Tibial nerve (tissue), 4 donors: ENCODE data around the gene SH3BP2. TPM values are rescaled to one million over a fixed set of nuclear protein-coding genes. Genes with fewer than 3 reads are reported as not detected.

Source experiments
- DNase-seq, 2 donors: peaks; one replicate each; pipeline ENCODE4 v3.0.0-alpha.2; 2019; ENCODE audit warnings: low spot score in 2 of 2
- H3K27ac ChIP-seq, 4 donors: fragments of 200-600 bp; sonication (generic) in 3 of 4; one replicate each; pipeline ENCODE4 v1.5.1; 2017 to 2019; ENCODE audit warnings: mild to moderate bottlenecking in 1 of 4
- H3K27me3 ChIP-seq, 2 donors: fragments of 200-600 bp; sonication (generic) in 1 of 2; one replicate each; pipeline versions ENCODE4 v1.5.1 to v1.6.0; 2017 to 2019
- H3K36me3 ChIP-seq, 3 donors: fragments of 200-600 bp; sonication (generic); one replicate each; pipeline ENCODE4 v1.5.1; 2018 to 2019
- H3K4me1 ChIP-seq, 4 donors: fragments of 200-600 bp; sonication (generic) in 3 of 4; one replicate each; pipeline ENCODE4 v1.5.1; 2017 to 2019
- H3K4me3 ChIP-seq, 4 donors: fragments of 200-600 bp; sonication (generic) in 3 of 4; one replicate each; pipeline ENCODE4 v1.5.1; 2017 to 2019; ENCODE audit warnings: mild to moderate bottlenecking in 1 of 4, moderate library complexity in 1 of 4
- H3K9me3 ChIP-seq, 4 donors: fragments of 200-600 bp; sonication (generic) in 3 of 4; one replicate each; pipeline ENCODE4 v1.5.1; 2017 to 2019
- EP300 ChIP-seq, 2 donors: sonication (generic); formaldehyde crosslinking; IDR thresholded peaks; one replicate each; pipeline ENCODE4 v1.6.1; 2017; ENCODE audit warnings: antibody characterized with exemption in 2 of 2, mild to moderate bottlenecking in 1 of 2
- POLR2A ChIP-seq, 2 donors: fragments of 450-650 bp; IDR thresholded peaks; one replicate each; pipeline ENCODE4 v1.6.1; 2017; ENCODE audit warnings: antibody characterized with exemption in 2 of 2, mild to moderate bottlenecking in 2 of 2, moderate library complexity in 2 of 2
- WGBS, 2 donors: methylation state at CpG; one replicate each; pipeline ENCODE4 v1.1.5; 2018; 5-methylcytosine and 5-hydroxymethylcytosine counted together
- total RNA-seq, 4 donors: library from RNA; depleted of rRNA; stranded (reverse); fragments of >200 nt; gene quantifications; one replicate each; pipeline ENCODE4 v1.1.0, GENCODE V29; 2016
- TF ChIP-seq, protein P1 (sequence below), 5 experiments: fragments of 200-600 bp in 3 of 5; fragments of 450-650 bp in 2 of 5; sonication (generic) in 3 of 5; IDR thresholded peaks; one replicate each; pipeline ENCODE4 v1.5.1; 2016 to 2019; ENCODE audit warnings: antibody characterized with exemption in 5 of 5, mild to moderate bottlenecking in 3 of 5, moderate library complexity in 2 of 5

The SH3BP2 gene
- total RNA-seq, 4 donors from 2014 or later: 70.5 to 161 (median 77.8) TPM

DNA sequence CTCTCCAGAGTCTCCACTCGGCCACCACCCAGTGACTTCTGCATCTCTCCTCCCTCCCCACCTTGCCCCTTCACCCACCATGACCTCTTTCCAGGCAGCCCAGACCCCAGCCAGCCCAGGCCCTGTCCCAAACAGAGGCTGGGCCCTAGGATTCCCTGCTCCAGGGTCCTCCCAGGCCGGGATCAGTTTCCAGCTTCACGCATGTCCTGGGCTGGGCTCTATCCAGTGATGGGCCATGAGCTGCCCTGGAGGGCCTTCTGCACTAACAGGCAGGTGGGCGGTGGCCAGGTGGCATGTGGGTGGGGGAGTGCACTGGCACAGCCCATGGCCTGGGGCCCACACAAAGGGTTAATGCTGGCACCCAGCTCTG lies 30.4 kb downstream of the SH3BP2 start:
- no peak overlapping the region for H3K27ac ChIP-seq
- peaks cover 0 to 43% (median 6%) of the 10 kb centered on the region in 4 donors for H3K4me1 ChIP-seq
- 87 to 89% methylated on average over 3 to 4 of the region's 4 CpGs for WGBS, 2 donors
- no peaks in the 10 kb centered on the region for H3K9me3 ChIP-seq
- peaks cover 0 to 81% (median 9%) of the 10 kb centered on the region in 3 donors for H3K36me3 ChIP-seq
- no peaks in the 10 kb centered on the region for H3K27me3 ChIP-seq
- H3K4me3 ChIP-seq: no peak overlapping the region
- no peak for DNase-seq
- TF ChIP-seq EP300 (IDR thresholded peaks at IDR 0.05) (no peak), POLR2A (IDR thresholded peaks at IDR 0.05) (no peak)
- TF ChIP-seq, protein P1, sequence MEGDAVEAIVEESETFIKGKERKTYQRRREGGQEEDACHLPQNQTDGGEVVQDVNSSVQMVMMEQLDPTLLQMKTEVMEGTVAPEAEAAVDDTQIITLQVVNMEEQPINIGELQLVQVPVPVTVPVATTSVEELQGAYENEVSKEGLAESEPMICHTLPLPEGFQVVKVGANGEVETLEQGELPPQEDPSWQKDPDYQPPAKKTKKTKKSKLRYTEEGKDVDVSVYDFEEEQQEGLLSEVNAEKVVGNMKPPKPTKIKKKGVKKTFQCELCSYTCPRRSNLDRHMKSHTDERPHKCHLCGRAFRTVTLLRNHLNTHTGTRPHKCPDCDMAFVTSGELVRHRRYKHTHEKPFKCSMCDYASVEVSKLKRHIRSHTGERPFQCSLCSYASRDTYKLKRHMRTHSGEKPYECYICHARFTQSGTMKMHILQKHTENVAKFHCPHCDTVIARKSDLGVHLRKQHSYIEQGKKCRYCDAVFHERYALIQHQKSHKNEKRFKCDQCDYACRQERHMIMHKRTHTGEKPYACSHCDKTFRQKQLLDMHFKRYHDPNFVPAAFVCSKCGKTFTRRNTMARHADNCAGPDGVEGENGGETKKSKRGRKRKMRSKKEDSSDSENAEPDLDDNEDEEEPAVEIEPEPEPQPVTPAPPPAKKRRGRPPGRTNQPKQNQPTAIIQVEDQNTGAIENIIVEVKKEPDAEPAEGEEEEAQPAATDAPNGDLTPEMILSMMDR (IDR thresholded peaks at IDR 0.05): no peak

DNA sequence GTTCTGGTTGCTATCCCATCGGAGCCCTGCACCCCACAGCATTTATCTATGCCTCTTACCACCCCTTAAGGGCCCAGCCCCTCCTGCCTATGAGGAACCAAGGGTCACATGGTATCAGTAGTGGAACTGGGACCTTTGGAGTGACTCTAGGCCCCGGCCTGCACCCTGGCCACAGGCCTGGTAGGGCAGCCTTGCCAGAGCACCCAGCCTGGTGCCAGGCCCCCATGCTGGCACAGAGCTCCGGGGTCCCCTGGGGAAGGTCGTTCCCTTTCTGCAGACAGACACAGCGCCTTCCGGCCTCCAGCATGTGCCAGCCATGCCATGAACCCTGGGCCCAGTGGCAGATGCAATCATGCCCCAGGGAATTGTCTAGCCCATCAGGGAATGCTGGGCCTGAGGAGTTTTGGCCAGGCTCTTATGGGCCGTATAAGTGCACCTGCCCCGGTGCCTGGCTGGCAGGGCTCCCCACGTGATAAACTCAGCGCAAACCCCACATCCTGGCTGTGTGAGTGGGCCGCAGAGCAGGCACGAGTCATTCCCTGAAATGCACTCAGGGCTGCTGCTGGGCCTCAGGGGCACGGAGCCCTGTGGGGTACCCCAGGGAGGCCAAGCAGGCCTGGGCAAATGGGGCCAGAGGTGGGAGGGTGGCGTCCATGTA lies 30.9 kb downstream of the SH3BP2 start:
- no peak for TF ChIP-seq EP300 (IDR thresholded peaks at IDR 0.05)
- TF ChIP-seq, protein P1 (IDR thresholded peaks at IDR 0.05): no peak
- no peak for TF ChIP-seq POLR2A (IDR thresholded peaks at IDR 0.05)
- Histone ChIP-seq H3K27ac (peak overlapping the region in 1 of 4 donors; percentile 29), H3K4me1 (peaks cover 0 to 38% (median under 1%) of the 10 kb centered on the region in 4 donors), H3K9me3 (no peaks in the 10 kb centered on the region), H3K4me3 (no peak overlapping the region), H3K36me3 (peaks cover 0 to 86% (median 9%) of the 10 kb centered on the region in 3 donors), H3K27me3 (no peaks in the 10 kb centered on the region)
- WGBS, 2 donors: 60 to 66% methylated on average over 3 to 13 of the region's 14 CpGs
- no peak for DNase-seq

DNA sequence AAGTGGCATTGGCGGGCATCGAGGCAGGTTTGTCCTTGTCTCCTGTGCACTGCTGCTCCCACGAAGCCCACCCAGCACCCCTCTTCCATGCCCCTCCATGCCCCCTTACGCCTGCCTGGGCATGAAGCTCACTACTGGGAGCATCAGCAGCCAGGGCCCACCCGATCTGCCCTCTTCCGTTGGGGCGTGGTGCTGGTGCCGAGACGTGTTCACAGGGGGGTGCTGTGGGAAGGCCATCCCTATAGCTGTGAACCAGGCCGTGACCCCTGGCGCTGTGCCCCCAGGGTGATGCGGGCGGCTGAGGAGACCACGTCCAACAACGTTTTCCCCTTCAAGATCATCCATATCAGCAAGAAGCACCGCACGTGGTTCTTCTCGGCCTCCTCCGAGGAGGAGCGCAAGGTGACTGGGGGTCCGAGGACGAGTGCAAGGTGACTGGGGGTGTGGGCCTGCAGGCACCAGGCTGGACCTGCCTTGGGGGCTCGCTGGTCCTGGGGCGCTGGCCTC lies 31.5 kb downstream of the SH3BP2 start:
- H3K27ac ChIP-seq: peak overlapping the region in 1 of 4 donors; percentile 29
- H3K36me3 ChIP-seq: peaks cover 0 to 92% (median 9%) of the 10 kb centered on the region in 3 donors
- no peaks in the 10 kb centered on the region for H3K27me3 ChIP-seq
- DNase-seq: no peak
- H3K4me3 ChIP-seq: no peak overlapping the region
- H3K9me3 ChIP-seq: no peaks in the 10 kb centered on the region
- peaks cover 0 to 32% (median 0%) of the 10 kb centered on the region in 4 donors for H3K4me1 ChIP-seq
- 75 to 79% methylated on average over 23 to 24 of the region's 24 CpGs for WGBS, 2 donors
- no peak for TF ChIP-seq POLR2A (IDR thresholded peaks at IDR 0.05)
- TF ChIP-seq, protein P1 (IDR thresholded peaks at IDR 0.05): no peak
- TF ChIP-seq EP300 (IDR thresholded peaks at IDR 0.05): no peak

DNA sequence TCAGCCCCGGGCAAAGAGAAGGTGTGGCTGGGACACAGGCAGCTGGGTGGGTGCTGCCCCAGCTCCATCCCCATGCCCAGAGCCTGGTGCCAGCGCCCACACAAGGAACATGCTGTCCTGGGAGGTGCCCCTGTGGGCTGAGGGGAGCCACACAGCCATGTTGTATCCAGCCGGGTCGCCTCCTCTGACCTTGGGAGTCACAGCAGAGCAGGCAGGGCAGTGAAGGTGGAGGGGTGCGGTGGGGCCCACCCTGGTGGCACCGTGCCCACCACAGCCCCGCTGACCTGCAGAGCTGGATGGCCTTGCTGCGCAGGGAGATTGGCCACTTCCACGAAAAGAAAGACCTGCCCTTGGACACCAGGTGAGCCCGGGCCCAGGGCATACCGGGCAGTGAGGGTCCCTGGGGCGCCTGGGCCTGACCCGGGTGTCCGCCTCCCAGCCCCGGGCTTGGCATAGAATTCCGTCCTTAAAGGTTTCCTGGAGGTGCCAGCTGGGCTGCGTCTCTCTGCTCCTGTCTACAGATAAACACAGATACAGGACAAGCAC lies 32.0 kb downstream of the SH3BP2 start:
- Histone ChIP-seq H3K27ac (no peak overlapping the region), H3K27me3 (no peaks in the 10 kb centered on the region), H3K9me3 (no peaks in the 10 kb centered on the region), H3K4me3 (no peak overlapping the region), H3K36me3 (peaks cover 0 to 97% (median 9%) of the 10 kb centered on the region in 3 donors), H3K4me1 (peaks cover 0 to 28% (median 0%) of the 10 kb centered on the region in 4 donors)
- WGBS, 2 donors: 87 to 91% methylated on average over 14 to 16 of the region's 17 CpGs
- TF ChIP-seq POLR2A (IDR thresholded peaks at IDR 0.05) (no peak), EP300 (IDR thresholded peaks at IDR 0.05) (no peak)
- TF ChIP-seq, protein P1 (IDR thresholded peaks at IDR 0.05): no peak
- no peak for DNase-seq

DNA sequence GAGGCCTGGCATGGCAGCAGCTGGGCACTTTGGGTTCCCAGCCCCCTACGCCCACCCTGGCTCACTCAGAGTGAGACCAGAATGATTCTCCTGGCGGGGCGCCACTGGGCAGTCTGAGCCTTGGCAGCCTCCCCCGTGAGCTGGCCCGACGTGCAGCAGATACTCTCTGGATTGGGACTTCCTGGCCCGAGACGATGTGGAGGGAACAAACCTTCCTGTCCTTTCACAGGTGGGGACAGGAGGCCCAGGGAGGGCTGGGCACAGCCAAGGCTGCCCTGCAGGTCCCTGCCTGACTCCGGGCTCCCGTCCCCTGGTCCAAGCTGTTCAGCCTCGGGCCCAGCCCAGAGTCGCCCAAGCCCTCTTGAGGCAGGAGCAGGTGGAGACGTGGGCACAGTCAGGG lies 32.9 kb downstream of the SH3BP2 start:
- DNase-seq: no peak
- WGBS, 2 donors: 72 to 100% methylated on average over 2 to 13 of the region's 13 CpGs

More for the DNA sequence above, 32.9 kb downstream of the SH3BP2 start:
- TF ChIP-seq, protein P1 (IDR thresholded peaks at IDR 0.05): no peak
- TF ChIP-seq EP300 (IDR thresholded peaks at IDR 0.05): no peak
- TF ChIP-seq POLR2A (IDR thresholded peaks at IDR 0.05): no peak
- H3K27ac ChIP-seq: no peak overlapping the region
- peaks cover 0 to 28% (median 0%) of the 10 kb centered on the region in 4 donors for H3K4me1 ChIP-seq
- H3K9me3 ChIP-seq: no peaks in the 10 kb centered on the region
- H3K4me3 ChIP-seq: no peak overlapping the region
- no peaks in the 10 kb centered on the region for H3K27me3 ChIP-seq
- H3K36me3 ChIP-seq: peaks cover 0 to 98% (median 9%) of the 10 kb centered on the region in 3 donors
